ENCODE results near the gene ABCC1. TPM values are rescaled to one million over a fixed set of nuclear protein-coding genes. Genes with fewer than 3 reads are reported as not detected.

Gene ABCC1
- total RNA-seq, 1 donor from 2014 or later, result 29.9 TPM

DNA sequence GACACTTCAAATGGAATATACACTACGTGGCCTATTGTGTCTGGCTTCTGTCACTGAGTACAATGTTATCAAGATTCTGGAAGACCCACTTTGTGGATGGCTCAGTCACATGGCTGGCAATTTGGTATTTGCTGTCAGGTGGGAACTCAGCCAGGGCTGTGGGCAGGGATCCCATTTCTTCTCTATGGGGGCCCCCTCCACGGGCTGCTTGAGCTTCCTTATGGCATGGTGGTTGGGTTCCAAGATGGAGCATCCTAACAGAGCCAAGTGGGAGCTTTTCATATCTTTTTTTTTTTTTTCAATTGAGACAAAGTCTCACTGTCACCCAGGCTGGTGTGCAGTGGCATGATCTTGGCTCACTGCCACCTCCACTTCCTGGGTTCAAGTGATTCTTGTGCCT is 43.0 kb upstream of the ABCC1 start:
- no peaks in the 10 kb centered on the region for H3K36me3 Mint-ChIP-seq (ENCODE audit: unreplicated experiment)
- H3K27me3 Mint-ChIP-seq (ENCODE audit: unreplicated experiment), result peaks cover 2% of the 10 kb centered on the region
- H3K27ac Mint-ChIP-seq (ENCODE audit: unreplicated experiment), result no peak overlapping the region

DNA sequence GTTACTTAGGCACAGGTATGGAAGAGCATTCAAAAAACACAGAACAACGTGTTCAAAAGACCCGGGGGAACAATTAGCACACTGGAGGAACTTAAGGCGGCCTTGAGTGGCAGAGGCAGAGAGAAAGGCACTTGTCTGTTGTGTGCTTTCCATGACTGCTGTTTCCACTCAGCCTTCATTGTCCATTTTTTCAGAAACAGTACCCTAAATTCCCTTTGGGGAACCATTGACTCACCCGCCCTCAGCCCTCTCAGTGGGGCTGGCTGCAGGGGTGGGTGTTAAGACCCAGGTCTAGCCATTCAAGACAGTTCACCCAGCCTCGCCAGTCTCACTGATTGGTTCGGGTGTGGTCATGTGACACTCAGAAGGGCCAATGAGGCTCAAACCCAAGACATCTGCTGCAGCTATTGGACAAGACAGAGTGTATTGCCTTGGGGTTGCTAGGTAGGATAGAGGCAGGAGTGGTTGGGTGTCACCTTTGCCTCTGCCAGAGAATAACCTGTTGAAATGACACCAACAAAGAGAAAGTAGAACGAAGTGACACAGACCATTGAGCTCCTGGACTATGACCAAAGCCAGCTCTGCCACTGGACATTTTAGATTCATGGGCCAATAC is 41.4 kb upstream of the ABCC1 start:
- Mint-ChIP-seq H3K36me3 (ENCODE audit: unreplicated experiment) (no peaks in the 10 kb centered on the region), H3K4me3 (ENCODE audit: unreplicated experiment) (no peak overlapping the region), H3K9me3 (ENCODE audit: unreplicated experiment) (peaks cover 4% of the 10 kb centered on the region), H3K4me1 (ENCODE audit: low read depth, unreplicated experiment) (no peaks in the 10 kb centered on the region), H3K27ac (ENCODE audit: unreplicated experiment) (no peak overlapping the region), H3K27me3 (ENCODE audit: unreplicated experiment) (peaks cover 2% of the 10 kb centered on the region)
- no peak for TF ChIP-seq CTCF (IDR thresholded peaks at IDR 0.05; ENCODE audit: partially characterized antibody, unreplicated experiment)
- DNase-seq, result no peak

More for the DNA sequence above, 43.0 kb upstream of the ABCC1 start:
- Mint-ChIP-seq H3K4me3 (ENCODE audit: unreplicated experiment) (no peak overlapping the region), H3K4me1 (ENCODE audit: low read depth, unreplicated experiment) (no peaks in the 10 kb centered on the region), H3K9me3 (ENCODE audit: unreplicated experiment) (peaks cover 4% of the 10 kb centered on the region)
- no peak for TF ChIP-seq CTCF (IDR thresholded peaks at IDR 0.05; ENCODE audit: partially characterized antibody, unreplicated experiment)
- no peak for DNase-seq

DNA sequence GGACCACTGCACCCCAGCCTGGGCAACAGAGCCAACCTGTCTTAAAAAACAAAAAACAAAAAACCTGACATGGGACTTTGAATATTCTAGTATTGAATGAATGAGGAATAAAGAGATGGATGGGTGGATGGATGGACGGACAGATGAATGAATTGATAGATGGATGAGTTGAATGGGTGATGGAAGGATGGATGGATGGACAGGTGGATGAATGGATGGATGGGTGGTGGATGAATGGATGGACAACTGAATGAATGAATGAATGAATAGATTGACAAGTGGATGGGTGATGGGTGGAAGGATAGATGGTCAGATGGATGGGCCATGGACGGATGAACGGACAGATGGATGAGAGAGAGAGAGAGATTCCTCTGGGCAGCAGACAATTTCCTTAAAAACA is 38.2 kb upstream of the ABCC1 start:
- Mint-ChIP-seq H3K27me3 (ENCODE audit: unreplicated experiment) (peaks cover 2% of the 10 kb centered on the region), H3K36me3 (ENCODE audit: unreplicated experiment) (no peaks in the 10 kb centered on the region), H3K9me3 (ENCODE audit: unreplicated experiment) (peaks cover 2% of the 10 kb centered on the region), H3K4me3 (ENCODE audit: unreplicated experiment) (no peak overlapping the region), H3K27ac (ENCODE audit: unreplicated experiment) (no peak overlapping the region), H3K4me1 (ENCODE audit: low read depth, unreplicated experiment) (no peaks in the 10 kb centered on the region)
- no peak for TF ChIP-seq CTCF (IDR thresholded peaks at IDR 0.05; ENCODE audit: partially characterized antibody, unreplicated experiment)
- DNase-seq, result no peak

DNA sequence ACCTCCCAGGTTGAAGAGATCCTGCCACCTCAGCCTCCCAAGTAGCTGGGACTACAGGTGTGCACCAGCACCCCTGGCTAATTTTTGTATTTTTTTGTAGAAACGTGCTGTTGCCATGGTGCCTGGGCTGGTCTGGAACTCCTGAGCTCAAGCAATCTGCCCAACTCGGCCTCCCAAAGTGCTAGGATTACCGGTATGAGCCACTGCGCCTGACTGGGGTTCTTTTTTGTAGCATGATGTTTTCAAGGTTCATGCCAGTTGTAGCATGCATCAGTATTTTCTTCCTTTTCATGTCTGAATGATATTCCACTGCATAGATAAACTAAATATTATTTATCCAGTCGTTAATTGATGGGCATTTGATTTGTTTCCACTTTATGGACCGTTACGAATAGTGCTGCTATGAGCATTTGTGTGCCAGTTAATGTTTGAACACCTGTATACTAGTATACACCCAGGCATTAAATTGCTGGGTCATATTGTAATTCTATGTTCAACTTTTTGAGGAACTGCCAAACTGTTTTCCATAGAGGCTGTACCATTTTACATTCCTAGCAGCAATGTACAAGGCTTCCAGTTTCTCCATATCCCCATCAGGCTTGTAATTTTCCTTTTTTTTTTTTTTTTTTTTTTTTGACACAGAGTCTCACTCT is 36.2 kb upstream of the ABCC1 start:
- Mint-ChIP-seq H3K27ac (ENCODE audit: unreplicated experiment) (no peak overlapping the region), H3K27me3 (ENCODE audit: unreplicated experiment) (peaks cover 2% of the 10 kb centered on the region)
- TF ChIP-seq CTCF (IDR thresholded peaks at IDR 0.05; ENCODE audit: partially characterized antibody, unreplicated experiment), result no peak

GRCh38 chr16:15915555-15916081 is 33.8 kb upstream of the ABCC1 start:
- DNase-seq, result no peak
- Mint-ChIP-seq H3K27me3 (ENCODE audit: unreplicated experiment) (peaks cover 3% of the 10 kb centered on the region), H3K36me3 (ENCODE audit: unreplicated experiment) (no peaks in the 10 kb centered on the region), H3K4me1 (ENCODE audit: low read depth, unreplicated experiment) (no peaks in the 10 kb centered on the region), H3K27ac (ENCODE audit: unreplicated experiment) (no peak overlapping the region), H3K9me3 (ENCODE audit: unreplicated experiment) (peaks cover 2% of the 10 kb centered on the region), H3K4me3 (ENCODE audit: unreplicated experiment) (no peak overlapping the region)
- no peak for TF ChIP-seq CTCF (IDR thresholded peaks at IDR 0.05; ENCODE audit: partially characterized antibody, unreplicated experiment)

More for the DNA sequence above, 36.2 kb upstream of the ABCC1 start:
- no peak for DNase-seq
- Mint-ChIP-seq H3K4me3 (ENCODE audit: unreplicated experiment) (no peak overlapping the region), H3K36me3 (ENCODE audit: unreplicated experiment) (no peaks in the 10 kb centered on the region), H3K4me1 (ENCODE audit: low read depth, unreplicated experiment) (no peaks in the 10 kb centered on the region), H3K9me3 (ENCODE audit: unreplicated experiment) (peaks cover 2% of the 10 kb centered on the region)
